Measurements from ENCODE around the gene MUC2.

DNA sequence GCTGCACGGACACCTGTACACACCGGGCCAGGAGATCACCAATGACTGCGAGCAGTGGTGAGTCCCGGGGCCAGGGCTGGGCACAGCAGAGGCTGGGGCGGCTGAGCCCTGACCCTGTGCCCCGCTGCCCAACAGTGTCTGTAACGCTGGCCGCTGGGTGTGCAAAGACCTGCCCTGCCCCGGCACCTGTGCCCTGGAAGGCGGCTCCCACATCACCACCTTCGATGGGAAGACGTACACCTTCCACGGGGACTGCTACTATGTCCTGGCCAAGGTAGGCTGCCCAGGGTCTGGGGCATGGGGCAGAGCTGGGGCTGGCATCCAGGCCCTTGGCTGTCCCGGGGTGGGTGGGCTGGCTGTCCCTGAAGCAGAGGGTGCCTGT, 7.7 kb downstream of the MUC2 start:
- TF ChIP-seq, protein P1, sequence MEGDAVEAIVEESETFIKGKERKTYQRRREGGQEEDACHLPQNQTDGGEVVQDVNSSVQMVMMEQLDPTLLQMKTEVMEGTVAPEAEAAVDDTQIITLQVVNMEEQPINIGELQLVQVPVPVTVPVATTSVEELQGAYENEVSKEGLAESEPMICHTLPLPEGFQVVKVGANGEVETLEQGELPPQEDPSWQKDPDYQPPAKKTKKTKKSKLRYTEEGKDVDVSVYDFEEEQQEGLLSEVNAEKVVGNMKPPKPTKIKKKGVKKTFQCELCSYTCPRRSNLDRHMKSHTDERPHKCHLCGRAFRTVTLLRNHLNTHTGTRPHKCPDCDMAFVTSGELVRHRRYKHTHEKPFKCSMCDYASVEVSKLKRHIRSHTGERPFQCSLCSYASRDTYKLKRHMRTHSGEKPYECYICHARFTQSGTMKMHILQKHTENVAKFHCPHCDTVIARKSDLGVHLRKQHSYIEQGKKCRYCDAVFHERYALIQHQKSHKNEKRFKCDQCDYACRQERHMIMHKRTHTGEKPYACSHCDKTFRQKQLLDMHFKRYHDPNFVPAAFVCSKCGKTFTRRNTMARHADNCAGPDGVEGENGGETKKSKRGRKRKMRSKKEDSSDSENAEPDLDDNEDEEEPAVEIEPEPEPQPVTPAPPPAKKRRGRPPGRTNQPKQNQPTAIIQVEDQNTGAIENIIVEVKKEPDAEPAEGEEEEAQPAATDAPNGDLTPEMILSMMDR (IDR thresholded peaks at IDR 0.05; ENCODE audit: insufficient read depth, low read depth, low read length): no peak
- TF ChIP-seq EZH2 (IDR thresholded peaks at IDR 0.05; ENCODE audit: insufficient read depth, low read length): no peak

Measured in astrocyte (in vitro differentiated cells and primary cell).